GM19193 (cell line): ENCODE data around the gene ANKFN1.

Source experiments
- POLR2A ChIP-seq: IDR thresholded peaks from 4 replicates; pipeline ENCODE4 v1.6.1; 2011; ENCODE audit not compliant: insufficient read depth, insufficient read length; ENCODE audit errors: extremely low read depth

Gene ANKFN1

DNA sequence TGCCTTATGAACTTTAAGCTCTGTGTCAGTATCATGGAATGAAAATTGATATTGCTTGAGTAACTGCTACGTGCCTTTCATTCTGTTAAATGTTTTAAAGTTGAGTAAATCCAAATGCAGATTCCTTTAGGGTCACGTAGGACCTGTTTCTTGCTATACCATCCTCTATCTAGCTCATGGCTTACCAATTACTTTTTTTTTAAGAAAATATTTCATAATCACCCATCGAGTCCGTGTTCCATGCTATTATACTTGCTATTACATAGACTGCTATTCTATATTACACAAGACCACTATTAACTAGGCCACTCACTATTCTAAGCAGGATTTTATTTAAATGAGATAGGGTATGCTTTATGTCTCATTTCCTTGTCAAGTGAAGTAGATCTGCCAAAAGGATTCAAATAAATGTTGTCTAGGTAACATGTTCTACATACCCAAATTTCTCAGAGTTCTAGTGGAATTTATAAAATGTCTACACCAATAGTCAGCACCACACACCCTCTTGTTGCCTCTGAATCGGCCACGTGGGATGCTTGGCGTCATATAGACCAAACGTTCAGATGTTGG lies 11.9 kb downstream of the ANKFN1 start:
- no peak for TF ChIP-seq POLR2A

DNA sequence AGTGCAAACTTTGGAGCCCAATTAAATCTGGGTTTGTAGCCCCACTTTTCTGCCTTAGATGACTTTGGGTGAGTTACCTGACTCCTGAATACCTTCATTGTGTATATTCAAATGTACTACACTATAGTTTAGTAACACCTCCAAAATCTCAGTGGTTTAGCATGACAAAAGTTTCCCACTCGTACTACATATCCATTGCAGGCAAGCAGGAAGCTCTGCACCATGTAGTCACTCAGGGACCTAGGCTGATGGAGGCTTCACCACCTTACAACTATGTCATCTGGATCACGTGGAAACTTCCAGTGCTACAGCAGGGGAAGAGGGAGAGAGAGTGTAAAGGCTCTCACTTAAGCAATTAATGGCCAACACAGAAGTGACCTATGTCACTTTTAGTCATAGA lies 14.2 kb downstream of the ANKFN1 start:
- no peak for TF ChIP-seq POLR2A

DNA sequence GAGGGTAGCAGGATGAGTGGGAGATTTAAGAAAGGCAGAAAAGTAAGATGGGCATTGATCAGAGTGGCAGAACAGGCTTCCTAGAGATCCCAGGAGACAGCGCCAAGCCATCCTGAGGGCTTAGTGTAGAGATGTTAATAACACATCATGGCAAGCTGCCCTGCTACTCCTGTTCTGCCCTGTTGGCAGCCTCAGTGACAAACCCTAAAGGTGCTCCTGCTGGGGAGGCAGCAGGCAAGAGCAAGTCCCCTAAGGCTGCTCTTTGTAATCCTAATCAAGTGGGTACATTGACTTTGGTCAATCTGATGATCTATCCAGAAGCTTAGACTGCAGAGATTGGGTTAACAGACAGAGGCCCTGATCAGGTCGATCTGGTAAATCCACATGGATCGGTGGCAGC lies 16.3 kb downstream of the ANKFN1 start:
- no peak for TF ChIP-seq POLR2A

DNA sequence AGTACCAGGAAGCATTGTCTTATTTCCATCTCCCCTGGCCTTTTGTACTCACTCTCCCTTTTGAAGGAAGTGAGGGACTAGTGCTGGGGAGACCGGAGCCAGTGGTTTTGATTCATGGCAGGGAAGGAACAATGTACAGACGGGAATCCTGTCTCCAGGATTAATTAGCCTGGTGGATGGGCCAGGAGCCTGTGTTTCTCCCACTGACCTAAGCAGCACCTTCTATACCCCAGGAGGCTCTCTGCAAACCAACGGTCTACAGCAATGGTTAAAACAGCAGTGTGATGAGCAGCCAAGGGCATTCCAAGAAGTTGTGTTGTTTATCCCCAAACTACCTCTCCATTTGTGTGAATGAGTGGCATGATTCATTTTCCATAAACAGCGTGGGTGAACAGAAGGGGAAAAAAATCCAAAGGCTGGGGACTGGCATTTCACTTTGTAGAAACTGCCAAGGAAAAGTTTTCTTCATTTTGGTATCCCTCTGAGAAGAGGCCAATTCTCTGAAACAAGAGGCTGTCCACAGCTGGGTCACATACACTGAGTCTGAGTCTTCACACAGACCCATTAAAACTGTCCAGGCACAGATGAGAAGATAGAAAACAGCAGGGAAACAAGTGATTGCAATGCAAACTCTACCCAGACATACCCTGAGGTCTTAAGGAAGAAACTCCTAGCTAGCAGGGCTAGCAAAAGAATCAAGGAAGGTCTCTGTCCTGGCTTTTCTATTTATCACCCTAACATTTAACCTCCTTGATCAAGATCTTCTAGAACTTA lies 18.1 kb downstream of the ANKFN1 start:
- no peak for TF ChIP-seq POLR2A

DNA sequence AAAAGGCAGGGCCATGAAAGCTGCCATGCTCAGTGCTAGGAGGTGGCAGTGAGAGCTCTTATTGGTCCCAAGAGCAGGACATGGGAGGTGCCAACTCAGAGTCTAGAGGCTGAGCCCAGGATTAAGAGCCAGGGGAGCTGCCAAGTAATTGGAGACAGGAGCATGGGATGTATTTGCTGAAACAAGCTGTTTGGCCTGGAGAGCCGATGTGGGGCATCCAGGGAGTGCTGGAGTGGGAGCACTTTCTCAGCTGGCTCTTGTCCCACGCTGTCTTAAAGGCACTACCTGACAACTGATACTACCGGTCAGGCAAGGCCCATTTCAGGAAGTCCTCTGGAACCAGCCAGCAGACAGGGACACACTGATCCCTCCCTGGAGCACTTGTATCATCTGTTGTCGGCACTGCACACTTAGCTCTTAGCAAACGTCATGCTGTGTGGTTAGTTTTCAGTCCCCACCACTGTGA lies 19.3 kb downstream of the ANKFN1 start:
- TF ChIP-seq POLR2A, result no peak

DNA sequence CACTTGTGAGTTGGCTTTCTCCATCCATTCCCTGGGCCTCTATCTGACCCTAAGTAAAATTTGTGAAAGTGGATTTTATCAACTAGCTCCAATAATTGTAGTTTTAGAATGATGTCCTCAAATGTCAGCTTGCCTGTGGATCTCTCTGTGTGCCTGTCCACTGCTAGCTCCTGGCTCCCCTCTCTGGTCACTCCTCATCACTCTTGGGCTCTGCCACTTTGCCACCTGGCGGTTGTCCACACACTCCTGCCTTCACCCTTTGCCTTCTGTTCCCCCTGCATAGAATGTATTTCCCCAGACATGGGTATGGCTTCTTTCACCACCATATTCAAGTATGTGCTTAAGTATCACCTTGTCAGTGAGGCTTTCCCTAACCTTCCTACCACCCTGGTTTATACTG lies 19.8 kb downstream of the ANKFN1 start:
- TF ChIP-seq POLR2A, result no peak

DNA sequence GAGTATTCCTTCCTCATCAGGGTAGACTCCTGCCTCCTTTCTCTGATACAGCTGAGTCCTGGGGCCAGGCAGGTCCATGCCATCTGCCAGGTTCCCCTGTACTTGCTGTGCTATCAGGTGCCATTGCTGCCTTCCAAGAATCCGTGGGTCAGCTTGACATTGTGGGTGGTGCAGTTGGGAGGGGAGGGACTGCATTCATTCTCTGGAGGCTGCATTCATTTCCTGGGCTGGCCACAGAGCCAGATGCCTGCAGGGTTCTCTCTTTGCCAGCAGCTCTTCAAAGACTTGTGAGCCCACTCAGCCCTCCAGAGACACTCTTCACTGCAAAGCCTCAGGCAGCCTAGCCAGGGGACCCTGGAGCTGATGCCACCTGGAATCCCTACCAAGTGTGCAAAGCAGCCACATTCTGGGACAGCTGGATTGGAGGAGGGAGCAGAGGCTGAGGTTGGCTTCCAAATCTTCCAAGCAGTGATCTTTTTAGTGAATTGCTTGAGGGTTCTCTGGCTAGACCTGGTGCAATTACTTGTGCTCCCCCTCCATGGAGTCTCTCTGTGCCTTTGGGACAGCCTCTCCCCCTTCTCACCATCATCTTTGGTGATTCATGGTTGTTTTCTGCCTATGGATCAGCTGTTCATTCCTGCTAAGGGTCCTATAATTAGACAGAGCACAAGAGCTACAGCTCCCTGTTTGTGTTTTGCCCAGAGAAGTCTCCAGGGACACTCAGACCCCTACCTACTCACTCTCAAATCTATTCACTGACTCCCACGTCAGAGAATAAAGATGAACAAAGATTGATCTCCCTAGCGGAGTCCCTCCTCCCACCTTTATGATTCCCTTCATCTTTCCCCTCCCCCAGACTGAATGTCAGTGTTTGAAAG lies 20.9 kb downstream of the ANKFN1 start:
- TF ChIP-seq POLR2A, result no peak

DNA sequence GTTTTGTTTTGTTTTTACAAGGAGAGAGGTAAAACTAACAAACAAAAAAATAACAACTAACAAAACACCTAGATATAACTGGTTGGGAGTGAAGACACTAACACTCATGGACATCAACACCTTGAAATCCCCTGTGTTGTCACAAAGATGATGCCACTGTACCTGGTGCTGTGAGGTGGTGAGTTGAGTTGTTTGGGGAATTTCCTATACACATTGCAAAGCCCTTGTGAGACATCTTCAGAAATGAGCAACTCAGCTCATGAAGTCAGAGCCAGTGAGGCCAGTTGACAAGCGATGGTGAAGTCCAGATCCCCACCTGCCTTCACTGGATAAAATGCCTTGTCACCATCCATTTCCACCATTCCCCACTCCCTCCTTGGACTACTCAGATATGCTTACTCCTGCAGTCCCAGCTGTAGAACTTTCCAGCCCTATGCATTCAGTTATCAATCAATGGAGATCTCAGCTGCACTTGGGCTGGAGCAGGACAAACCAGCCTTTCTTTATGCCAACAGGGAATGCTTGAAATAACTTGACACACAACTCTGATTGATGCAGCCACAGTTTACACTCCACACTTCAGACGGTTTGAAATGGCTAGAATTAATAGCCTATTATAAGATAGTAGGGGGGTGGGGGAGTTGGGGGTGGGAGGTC lies 22.2 kb downstream of the ANKFN1 start:
- no peak for TF ChIP-seq POLR2A

DNA sequence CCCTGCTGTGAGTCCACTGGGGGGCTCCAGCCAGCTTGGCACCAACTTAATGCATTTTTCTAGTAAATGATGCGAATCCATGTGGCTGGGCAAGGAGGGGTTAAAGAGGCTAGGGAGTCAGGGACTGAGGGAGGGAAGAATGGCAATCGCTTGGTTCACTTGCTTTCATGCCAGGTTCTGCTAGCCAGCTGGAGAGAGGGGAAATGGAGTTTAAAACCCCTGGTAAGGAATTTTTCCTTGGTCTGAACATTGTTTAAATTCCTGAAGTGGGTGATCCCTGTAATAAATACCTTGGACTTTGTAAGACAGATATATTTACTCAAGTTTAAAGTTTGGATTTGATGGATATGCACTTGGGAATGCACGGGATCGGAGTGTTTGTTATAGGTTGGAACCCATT lies 22.8 kb downstream of the ANKFN1 start:
- TF ChIP-seq POLR2A, result no peak

DNA sequence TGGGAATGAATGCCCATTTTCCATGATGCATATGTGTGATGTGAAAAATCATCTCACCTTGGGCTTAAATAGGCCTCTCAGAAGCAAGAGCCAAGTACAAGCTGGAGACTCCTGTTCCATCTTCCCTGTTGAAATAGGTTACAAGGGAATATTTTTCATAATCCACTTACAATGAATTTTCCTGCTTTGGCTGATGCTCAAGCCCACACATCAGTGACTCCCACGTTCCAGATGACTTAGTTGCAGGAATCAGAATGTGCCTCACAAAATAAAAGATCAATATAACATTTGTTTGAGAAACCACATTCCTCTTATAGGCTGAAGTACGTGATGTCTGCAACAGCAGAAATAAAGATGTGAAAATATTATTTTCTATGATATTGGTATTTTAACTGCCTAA lies 24.1 kb downstream of the ANKFN1 start:
- no peak for TF ChIP-seq POLR2A

DNA sequence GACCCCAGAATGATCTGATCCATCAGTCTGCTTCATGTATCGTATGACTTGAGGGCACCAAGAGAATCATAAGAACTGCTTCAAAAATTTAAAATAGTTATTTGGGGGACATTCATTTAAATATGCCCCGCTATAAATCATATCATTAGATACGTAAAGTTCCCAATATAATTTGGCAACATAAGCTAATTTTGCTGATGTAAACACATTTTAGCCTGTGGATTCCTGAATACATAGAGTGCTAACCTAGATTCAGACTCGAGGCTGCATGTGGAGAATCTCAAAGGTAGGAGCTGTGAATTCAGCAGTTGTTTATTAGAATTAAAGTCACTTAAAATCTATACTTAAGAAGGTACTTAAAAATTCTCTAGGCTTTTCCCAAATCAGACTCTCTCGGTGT lies 24.9 kb downstream of the ANKFN1 start:
- TF ChIP-seq POLR2A, result no peak

DNA sequence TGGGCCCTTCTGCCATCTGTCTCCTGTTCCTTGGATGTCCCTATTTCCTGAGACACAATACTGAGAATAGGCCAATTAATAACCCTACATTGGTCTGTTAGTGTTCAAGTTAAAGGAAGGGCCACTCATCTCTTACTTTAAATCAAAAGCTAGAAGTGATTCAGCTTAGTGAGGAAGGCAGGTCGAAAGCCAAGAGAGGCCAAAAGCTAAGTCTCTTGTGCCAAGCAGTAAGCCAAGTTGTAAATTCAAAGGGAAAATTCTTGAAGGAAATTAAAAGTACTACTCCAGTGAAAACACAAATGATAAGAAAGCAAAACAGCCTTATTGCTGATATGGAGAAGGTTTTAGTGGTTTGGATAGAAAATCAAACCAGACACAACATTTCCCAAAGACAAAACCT lies 28.8 kb downstream of the ANKFN1 start:
- TF ChIP-seq POLR2A, result no peak

DNA sequence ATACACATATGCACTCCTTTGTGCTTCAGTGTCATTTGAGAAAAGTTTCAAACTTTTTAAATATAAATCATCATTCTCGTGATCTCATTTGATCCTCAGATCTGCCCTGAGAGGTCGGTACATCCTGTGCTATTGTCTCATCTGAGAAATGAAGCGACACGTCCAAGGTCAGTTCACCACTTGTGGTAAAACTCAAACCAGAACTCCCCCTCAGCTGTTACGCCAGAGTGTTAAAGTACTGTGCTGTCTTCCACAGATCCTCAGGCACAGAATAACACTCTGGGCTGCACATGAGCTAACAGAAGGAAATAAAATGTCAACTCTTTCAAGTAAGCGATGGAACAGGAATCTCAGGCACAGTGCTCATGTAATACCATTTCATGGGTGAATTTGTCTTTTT lies 31.4 kb downstream of the ANKFN1 start:
- TF ChIP-seq POLR2A, result no peak

DNA sequence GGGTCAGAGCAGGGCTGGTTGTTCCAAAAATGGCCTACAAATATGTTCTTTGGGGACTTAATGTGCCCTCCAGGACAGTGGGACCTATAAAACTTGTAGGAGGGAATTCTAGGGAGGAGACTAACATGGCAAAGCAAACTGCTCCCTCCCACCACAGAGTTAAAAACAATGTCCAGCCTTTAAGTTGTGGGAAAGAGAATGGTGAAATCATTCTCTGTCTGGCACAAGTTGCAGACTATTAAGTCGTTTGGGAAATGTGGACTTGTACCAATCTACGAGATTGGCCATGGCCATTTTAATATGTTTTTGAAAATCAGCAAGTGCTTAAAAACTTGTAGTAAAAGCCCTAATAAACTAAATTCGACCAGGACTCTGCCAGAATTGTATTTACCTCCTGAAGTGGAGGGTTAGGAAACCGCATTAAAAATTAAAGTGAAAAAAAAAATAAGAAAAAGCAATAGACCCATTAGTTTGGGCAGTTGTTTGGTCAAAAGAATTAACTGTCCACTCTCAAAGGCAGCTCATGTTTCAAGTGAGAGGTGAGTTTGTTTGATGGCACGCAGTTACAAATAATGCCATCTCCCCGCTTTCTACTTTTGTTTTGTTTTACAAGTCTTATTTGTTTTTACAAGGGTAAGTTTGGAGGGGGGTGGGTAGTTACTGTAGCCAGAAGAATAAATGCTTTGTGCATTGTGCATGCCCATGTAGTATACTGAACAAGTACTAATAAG lies 32.4 kb downstream of the ANKFN1 start:
- TF ChIP-seq POLR2A, result no peak

DNA sequence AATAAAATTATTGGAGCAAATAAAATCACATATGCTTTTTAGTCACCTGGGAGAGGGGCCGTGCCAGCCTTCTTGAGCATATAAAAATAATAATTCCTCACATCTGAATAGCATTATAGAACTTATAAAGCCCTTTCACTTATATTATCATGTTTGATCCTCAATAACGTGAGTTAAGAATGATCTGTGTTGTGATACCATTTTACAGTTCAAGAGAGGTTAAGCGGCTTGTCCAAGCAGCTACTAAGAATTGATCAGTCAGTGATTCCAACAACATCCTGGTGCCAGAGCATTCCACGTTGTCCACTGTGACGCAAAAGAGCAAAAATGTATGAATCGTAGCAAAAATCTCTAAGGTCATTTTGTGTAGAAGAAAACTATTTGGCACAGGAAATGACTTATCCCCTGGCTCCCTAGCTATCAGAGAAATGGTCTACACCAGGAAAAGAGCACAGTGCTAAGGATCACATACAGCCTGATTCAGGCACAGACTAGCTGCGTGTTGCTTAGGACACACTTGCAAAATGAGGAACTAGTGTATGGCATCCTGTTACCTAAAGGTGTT lies 33.0 kb downstream of the ANKFN1 start:
- TF ChIP-seq POLR2A, result no peak

DNA sequence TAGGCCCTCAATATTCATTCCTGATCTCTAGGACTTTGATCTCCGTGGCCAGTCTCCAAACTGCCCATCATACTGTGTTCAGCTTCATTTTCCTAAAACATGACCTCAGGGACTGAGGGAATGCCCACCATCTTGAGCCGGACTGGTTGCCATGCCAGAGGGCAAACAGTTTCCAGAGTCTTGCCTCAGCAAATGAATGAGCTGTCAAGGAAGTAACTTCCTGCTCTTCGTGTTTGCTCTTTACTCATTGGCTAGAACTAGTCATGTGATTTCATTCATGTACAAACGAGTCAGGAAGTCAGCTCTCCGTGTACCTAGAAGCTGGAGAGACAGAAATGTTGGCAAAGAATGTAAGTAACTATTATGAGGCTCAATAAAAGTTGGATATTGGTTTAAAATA lies 50.2 kb downstream of the ANKFN1 start:
- TF ChIP-seq POLR2A, result no peak
